ENCODE results near the gene LBX1.
"Not testable (repeated sequence)": the region's sequence is repeated elsewhere in the genome, so short reads cannot be mapped to it uniquely, and the experiment has no call there.

LBX1 gene

DNA sequence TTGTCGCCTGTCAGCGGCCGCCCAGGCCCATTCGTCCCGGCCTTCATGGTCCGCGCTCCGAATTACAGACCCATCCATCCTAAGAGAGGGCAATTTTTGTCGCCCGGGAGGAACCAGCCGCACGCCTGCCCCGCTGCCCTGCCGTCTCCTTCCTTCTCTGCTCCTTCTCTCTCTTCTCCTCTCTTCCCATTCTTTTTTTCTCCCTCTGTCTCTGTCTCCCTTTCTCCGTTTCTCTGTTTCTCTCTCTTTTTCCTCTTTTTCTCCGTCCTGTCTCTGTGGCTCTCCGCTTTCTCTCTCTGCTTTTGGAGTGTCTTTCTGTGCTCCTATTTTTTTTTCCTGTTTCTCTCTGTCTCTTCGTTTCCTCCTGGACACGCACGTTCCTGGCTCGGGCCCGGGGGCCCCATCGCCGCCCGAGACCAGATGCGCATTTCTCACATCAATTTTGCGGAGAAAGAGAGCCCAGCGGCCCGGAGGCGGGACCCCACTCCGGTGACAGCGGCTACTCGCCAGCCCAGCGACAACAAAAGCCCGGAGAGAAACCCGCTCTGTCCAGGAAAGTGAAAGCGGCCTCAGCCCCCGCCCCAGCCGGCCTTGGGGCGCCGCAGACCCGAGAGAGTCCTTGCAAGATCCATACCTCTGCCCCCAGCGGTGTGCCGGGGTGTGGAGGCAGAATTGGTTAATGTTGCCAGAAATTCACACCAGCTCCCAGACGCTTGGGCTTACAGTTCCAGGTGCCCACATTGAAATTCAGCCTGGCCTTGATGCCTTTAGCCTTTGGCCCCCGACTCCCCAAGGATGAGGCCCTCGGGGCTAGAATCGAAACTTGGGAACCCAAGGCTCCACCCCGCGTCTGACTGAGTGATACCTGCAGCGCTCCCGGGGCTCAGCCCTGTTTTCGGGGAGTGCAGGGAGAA lies 4.1 kb downstream of the LBX1 start:
- DNase-seq: no peak

DNA sequence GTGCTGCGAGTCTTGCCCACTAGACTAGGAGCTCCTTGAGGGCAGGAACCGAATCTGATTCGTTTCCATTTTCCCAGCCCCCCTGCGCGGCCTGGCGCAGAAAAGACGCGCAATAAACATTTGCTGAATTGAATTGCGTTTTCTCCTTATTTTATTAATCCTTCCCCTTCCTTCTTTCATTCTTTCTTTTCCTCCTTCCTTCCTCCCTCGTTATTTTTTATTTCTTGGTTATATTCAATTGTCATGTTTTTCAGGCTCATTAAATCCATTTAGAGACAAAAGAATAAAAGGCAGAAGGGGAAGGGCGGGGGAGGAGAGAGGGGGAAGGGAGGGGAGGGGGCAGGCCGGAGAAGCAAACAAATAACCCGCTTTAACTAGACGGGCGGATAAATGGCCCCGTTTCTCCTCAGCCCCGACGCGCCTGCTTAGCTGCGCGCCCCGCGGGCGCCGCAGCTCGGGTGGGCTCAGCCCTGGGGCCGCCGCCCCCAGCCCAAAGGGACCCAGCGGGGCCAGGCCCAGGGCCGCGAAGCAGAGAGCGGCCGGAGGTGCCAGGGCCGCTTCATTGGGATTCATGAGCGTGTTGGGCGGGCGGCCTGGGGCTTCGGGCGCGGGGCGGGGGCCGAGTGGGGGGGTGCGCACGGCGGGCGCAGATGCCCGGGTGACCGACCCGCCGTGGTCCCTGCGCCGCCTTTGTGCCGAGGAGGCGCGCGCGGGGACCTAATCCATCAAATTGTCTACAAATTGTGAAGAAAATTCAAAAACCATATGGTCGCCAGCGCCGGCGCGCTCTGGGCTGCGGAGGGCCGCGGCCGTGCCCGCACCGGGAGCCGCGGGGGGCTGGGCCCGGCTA lies 5.0 kb downstream of the LBX1 start:
- DNase-seq: no peak

DNA sequence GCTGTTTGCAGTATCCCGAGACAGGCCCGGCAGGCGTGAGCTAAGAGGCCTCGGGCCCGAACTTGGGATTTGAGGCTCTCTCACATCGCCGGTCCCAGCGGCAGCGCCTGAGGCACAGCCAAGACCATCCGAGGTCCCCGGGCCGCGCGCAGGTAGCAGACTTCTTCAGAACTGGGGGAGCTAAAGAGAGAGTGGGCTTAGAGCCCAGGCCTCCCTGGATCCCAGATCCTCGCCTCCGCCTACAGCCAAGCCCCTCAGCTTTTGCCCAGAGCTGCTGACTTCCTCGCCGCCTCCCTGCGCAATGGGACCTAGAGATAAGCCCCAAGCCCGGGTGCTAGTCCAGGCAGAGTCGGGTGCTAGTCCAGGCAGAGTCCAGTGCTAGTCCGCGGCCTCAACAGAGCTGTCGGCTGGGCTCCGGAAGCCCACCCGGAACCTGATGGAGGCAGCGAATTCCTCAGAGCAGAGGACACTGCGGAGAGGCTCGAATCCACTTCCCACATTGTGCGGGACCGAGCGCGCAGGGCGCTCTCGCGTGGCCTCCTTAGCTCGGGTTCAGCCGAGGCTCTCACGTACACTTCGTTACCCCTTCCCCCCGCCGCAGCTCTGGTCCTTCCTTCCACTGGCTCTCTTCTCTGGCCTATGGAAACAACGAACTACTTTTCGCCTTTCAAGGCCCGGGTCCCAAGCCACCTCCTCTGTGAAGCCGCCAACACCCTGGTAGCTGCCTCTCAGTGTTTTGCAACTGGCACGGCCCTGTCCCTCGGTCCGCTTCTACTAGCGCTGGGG lies 5.8 kb downstream of the LBX1 start:
- DNase-seq: no peak

DNA sequence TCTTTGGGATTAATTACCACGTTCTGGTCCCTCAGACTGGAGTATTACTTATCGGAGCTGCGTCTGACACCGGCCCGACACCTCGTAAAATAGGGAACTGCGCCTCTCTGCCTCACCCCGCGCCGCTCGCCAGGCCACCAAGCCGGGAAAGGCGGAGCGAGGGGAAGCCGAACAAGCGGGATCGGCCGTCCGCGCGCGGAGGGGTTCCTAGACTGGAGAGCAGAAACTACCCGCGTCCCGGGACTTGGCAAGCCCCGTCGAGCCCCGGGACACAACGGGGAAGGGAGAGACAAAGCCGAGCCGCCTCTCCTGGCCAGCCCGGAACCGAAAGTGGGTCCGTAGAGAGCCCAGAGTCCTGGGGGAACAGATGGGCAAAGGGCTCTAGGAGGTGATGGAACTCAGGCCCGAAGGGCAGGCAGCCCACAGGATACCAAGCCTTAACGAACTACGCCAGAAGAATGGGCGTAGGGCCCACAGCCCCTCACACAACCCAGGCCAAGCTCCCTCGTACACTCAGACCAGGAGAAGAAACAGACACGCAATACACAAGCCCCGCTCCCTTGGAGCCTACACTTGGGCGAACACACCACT lies 6.5 kb downstream of the LBX1 start:
- no peak for DNase-seq

DNA sequence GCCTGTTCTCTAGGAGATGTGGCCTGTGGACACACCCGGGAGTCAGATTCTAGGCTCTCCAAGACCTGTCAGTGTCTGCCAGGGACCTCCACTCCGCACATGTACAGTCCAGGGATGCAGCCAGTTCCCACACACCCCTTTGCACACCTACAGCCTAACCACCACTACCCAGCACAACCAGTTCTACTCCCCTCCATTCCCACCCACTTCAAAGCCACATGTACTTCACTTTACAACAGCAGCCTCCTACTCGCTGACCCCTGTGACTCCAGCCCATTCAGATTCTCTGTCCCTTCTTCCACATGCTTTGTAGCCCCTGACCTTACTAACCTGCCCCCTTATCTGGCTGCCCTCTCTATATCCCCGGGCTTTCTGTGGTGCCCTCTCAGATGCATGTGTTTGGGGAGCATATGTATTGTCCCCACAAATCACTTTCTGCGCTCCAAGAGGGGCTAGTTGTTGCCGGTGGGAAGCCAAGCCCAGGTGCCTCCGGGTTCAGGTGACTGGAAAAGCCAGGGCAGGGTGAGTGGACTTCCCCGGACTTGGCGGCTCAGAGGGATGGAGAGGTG lies 7.2 kb downstream of the LBX1 start:
- no peak for DNase-seq

DNA sequence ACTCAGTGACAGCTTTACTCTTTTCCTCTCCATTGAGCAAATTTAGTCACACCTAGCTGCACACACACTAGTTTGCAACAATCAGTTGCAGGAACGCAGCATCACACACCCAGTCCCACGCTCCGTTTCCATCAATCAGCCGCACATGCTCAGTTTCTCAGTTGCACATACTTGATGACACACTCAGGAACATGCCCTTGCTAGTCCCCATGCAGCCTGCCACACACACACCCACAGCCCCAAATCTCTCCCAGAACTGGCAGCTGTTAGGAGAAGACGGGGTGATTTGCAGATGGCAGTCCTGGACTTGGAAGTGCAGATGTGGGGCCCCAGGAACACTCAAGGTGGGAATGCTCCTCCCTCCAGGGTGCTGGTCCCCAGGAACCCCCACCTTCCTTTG lies 7.7 kb downstream of the LBX1 start:
- no peak for DNase-seq

DNA sequence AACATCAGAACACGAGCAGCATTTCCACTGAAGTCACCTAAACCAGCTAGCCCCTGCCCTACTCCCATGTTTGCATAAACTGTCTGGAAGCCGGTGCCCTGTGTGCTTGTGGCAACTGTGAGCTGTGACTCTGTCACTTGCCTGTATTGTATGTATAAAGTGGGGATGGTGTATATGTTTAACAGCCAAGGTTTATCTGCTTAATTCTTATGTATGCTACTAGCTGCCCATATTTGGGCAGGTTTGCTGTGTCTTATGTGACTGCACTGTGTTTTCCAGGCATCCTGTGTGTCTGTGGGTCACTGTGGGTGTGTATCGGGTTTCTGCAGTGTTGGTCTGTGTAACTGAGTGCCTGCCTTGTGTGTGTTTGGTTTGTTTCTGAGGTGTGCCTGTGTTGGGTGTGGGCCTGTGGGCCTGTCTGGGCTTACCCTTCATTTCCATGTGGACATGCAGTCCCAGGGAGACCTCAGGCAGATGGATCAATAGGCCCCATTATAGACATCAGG lies 9.3 kb downstream of the LBX1 start:
- no peak for DNase-seq

DNA sequence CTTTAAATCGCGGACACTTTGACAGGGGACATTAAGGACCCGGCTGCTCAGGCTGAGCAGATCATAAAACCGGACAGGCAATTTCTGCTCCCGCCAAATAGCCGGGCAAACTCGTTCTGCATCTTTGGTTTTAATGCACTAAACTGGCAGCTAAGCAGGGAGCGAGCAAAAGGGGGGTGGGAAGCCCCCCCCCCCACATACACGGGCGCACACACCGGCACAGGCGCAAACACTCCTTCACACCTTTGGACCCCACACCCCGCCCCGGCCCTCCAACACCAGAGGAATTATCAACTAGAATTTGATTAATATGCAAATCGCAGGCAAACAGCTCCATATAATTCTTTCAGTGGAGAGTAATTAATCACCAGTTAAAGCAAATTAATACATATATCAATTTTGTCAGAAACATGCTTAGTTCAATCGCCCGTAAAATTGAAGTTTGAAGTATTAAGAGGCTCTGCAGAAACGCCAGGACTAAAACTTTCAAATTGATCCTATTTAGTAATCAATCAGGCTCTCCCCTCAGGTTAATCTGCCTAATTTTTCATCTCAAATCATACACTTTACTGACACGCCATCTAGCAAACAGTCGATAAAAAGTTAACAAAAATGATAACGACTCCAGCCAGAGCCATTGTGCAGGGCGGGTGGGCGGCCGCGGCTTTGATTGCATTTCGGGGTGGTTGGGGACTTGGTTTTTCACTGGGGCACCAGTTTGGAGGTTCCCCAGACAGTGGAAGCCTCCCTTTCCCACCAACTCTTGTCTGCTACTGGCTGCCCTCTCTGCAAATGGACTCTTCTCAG lies 9.9 kb downstream of the LBX1 start:
- DNase-seq: no peak

DNA sequence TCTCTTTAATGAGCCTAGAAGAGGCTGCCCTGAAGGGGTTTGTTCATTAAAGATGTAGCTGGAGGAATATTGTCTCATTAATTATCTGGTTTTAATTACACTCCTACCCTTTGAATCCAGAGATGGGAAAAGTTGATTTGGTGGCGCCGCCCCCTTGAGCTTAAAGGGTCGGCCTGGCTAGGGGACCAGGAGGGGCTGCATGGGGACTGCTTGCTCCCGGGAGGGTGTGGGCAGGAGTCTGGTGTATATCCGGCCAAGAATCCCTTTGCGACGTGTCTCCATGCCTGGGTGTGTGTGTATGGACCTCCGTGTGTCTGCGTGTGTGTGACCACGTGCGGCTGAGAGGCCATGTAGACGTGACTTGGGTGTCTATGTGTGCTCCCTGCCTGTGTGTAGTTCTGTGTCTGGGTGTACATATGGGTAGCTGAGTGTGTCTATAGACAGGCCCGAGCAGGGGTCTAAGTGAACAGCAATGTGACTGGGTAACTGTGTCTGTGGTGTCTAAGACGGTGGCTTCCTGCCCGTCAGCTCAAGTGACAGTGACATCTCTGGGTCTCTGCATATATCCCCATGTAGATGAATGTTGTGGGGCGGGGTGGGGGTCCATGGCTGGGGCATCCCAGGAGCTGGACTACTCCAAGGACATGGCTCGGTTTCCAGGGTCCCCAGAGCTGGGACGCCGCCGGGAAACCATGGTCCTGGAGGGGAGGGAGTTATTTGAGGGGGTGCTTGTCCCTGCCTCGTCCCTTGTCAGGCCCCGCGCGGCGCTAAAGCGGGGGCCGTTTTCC lies 10.7 kb downstream of the LBX1 start:
- no peak for DNase-seq

DNA sequence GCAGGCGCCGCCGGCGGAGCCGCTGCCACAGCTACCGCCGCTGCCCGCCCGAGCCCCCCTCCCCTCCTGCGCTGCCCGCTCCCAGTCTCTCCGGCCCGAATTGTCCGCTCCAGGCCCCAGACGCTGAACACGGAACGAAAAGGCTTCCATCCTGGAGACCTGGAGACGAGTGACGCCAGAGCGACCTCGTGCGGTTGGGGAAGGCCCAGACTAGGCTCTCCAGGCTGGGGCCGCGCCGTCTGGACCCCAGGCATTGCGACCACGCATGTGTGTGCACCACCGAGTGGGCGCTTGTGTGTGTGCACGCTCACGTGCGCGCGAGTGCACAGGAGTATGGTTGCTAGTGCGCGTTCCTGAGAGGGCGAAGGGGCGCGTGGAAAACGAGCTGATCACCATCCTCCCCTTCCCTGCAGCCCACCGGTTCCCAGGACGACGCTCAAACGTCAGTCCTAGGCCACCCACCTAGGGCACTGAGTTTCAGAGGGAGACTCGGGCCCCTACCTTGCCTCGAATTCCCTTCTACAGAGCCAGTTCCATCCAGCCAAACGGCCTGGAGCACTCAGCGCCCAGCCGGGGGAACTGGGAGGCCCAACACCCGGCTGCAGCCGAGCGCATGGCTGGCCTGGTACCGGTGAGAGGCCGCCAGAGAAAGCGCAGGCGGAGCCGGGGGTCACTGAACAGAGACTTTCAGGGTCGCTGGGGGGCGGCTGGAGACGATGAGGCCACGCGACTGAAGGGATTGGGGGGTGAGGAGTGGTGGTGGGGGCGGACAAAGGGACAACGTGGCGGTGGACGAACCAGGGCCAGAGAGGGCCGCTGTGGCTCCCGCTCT lies 11.6 kb downstream of the LBX1 start:
- no peak for DNase-seq

DNA sequence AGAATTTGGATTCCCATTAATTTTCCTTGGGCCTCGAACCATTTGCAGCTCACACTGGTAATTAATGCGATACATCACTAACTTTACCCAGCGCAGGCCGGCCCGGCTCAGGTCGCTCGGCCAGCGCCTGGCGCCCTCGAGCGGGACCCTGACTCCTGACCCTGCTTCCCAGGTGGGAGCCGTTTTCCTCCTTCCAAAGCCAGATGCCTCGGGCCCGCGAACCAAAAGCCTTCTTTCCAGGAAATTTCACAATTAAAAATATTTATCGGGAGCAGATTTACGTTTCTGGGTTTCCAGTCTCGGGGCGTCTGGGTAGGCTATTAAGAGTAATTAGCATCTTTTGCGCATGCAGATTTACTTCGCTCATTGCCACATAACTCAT lies 12.2 kb downstream of the LBX1 start:
- no peak for DNase-seq

DNA sequence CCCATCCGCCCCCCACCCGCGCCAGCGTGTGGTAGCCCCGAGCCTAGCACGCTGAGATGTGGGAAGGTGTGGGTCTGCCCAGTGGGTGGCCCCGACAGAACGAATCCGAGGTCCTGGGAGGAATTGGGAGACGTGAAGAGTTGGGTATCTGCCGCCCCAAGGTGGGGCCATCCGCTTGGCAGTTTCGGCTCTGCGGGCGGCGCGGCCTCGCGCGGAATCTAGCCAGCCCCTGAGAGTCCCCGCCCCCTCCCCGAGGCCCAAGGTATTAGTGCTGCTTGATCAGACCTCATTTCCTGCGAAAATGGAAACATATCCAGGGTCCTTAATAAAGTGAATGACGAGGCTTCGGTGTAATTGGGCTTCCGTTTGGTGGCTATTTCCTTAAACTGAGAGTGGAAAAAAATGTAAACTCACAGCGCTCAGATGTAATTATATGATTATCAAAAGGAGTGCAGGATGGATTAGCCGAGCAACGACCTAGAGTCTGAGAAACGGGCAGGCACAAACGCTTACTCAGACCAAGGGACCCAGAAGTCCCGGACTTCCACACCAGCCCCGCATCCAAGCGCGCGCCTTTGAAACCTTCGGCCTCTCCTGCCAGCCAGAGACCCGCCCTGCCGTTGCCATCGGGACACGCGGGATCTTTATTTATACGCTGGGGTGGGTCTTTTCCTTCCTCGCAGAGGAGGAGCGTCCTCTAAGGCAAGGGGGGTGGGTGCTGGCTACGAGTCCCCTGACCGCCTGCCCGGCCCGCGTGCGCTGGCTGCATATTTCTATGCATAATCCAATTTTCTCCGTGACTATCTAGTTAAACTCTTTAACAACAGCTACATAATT lies 12.8 kb downstream of the LBX1 start:
- no peak for DNase-seq

DNA sequence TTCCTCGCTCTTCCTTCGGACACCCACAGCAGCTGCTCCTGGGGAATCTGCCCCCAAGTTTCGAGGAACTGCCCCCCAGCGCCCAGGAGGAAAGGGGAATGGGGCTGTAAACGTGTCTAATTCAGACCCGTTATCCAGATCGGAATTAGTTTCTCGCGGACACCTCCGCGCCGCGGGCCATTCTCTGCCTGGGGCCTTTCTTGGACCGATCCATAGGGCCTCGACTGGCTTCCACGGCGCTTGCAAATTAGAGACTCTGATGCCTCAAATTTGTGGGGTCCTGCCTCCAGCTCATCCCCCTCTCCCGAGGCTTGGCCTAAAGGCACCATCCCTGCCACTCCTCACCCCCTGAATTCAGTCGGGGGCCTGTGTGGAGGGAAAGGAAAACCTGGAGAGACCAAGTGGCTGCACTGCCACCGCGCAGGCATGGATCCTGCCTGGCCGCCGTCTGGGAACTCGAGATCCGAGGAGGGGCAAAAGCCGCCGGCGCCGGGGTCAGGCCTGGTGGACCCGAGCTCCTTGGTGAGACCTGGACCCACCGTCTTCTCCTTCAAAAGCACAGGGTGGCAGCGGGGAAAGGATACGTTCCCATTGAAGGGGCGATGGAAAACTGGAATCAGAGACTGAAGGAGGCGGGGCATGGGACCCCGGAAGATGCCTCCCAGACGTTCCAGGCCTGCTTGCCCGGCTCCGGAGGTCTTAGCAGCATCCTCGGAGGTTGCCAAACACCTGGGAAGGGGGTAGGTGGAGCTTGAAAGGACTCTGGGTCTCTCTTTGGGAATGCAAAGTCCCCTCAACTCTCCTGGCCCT lies 13.7 kb downstream of the LBX1 start:
- no peak for DNase-seq

DNA sequence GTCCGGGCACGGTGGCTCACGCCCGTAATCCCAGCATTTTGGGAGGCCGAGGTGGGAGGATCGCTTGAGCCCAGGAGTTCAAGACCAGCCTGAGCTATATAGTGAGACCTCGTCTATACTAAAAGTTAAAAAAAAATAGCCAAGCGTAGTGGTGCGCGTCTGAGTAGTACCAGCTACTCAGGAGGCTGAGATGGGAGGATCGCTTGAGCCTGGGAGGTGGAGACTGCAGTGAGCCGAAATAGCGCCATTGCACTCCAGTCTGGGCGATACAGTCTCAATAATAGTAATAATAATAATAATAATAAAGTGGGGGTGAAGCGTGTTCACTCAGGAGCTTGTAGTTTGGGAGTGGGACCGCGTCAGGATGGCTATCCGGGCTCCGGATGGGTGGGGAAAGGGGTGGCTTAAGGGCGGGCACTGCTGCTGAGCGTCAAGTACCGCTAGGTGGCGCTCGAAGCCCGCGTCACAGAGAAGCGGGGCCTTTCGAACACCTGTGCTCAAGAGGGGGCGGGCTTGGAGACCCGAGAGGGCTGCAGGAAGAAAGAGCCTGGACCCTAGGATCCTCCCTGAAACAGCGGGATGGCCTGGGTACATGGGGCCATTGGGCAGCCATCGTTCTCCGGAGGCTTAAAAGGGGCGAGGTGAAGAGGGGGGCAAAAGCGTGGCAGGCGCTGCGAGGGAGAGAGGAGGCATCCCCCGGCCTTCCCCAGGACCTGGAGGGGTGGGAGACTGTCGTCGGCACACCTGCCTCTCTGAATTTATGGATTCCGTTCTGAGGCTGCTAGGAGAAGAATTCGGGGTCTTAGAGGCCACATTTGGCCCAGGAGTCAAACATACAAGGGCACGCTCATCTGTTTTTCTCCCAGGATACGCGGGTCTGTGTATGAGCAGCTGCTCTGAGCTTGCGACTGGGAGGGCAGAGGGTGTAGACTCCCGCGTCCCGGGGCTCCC lies 14.5 kb downstream of the LBX1 start:
- no peak for DNase-seq

DNA sequence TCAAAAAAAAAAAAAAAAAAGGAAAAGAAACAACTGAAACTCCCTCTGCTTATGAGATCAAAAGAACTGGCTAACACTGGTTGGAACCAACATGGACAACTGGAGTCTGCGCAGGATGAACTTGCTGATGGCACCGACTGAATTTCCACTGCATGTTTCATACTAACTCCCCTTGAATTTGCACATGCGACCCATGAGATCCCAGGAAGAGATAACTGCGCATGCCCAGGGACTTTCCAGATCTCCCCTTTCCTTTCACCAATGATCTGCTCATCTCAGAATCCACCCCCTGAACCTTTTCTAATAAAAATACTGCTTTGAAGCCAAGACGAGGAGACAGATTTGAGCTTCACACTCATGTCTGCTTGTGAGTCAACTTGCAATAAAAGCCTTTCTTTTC lies 20.7 kb downstream of the LBX1 start:
- no peak for DNase-seq

DNA sequence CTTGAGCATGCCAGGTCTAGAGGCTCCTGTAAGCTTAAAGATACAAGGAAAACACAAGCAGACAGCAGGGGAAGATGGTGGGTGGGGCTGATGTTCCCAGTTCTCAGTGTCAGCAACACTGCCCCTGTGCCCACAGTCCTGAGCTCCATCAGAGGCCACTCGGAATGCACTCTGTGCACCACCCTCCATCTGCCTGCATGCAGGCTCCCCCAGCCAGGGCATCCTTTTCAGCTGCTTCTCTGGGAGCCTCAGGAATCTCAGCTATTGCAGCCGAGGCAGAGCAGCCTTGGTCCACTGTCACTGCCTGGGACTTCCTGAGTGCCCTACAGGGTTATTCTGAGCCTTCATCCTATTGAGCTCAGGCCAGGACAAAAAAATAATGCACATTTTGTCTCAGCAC lies 22.2 kb downstream of the LBX1 start:
- DNase-seq: no peak

DNA sequence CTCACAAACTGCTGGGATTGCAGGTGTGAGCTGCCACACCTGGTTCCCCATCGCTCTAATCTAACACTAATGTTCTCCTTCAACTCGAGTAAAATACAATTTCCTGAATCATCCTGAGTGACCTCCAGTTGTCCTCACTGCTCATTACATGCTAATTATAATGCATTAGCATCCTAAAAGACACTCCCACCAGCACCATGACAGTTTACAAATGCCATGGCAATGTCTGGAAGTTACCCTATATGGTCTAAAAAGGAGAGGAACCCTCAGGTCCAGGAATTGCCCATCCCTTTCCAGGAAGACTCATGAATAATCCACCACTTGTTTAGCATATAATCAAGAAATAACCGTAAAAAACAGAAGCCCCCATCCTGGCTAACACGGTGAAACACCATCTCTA lies 26.6 kb downstream of the LBX1 start:
- not testable (repeated sequence) for DNase-seq

Measured in cerebellar nuclear complex (tissue), 1 donor.